COLO829 (cell line): ENCODE results near the gene ZNF326.

Experiments used
- DNase-seq: peaks from one replicate; pipeline ENCODE4 v3.0.0; 2012; ENCODE audit warnings: low spot score

The ZNF326 gene, protein sequence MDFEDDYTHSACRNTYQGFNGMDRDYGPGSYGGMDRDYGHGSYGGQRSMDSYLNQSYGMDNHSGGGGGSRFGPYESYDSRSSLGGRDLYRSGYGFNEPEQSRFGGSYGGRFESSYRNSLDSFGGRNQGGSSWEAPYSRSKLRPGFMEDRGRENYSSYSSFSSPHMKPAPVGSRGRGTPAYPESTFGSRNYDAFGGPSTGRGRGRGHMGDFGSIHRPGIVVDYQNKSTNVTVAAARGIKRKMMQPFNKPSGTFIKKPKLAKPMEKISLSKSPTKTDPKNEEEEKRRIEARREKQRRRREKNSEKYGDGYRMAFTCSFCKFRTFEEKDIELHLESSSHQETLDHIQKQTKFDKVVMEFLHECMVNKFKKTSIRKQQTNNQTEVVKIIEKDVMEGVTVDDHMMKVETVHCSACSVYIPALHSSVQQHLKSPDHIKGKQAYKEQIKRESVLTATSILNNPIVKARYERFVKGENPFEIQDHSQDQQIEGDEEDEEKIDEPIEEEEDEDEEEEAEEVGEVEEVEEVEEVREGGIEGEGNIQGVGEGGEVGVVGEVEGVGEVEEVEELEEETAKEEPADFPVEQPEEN

DNA sequence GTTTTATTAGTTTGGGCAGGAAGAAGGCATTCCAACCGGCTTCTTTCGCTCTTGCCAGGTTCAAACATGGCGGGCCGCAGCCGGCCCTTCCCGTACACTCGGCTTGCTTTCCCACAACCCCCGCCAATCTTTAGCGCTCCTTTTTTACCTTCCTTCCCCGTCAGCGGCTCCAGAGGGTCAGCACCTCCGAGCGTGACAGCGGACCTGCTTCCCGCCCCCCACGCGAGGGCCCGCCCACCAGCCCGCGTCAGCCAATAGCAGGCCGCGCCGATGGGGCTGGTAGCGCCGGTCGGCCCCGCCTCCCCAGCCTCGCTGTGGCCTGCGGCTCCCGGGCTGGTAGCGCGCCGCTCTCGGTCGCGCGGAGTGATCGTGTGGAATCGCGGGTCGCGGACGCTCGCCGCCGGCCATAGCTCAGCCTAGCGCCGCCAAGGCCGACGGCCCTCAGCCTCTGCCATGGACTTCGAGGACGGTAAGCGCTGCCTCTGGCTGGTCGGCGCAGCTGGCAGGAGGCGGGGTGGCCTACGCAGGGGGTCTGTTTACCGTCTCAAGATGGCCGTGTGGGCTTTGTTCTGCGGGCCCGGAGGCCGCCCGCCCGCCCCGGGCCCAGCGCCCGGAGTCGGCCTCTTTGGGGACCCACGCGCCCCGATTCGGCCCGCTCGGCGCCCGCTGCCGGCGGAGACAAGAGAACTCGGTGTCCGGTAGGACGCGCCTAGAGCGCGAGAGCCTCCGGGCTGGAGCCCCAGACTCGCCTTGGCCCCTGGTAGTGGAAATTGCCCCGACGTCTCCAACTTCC is at the start of gene ZNF326:
Gene ZNF326 (plus strand): TSS at position 306 of the 793 bp plus-strand sequence. CDS start 148 bp downstream, at position 454.
- DNase-seq, result peak; percentile 79

DNA sequence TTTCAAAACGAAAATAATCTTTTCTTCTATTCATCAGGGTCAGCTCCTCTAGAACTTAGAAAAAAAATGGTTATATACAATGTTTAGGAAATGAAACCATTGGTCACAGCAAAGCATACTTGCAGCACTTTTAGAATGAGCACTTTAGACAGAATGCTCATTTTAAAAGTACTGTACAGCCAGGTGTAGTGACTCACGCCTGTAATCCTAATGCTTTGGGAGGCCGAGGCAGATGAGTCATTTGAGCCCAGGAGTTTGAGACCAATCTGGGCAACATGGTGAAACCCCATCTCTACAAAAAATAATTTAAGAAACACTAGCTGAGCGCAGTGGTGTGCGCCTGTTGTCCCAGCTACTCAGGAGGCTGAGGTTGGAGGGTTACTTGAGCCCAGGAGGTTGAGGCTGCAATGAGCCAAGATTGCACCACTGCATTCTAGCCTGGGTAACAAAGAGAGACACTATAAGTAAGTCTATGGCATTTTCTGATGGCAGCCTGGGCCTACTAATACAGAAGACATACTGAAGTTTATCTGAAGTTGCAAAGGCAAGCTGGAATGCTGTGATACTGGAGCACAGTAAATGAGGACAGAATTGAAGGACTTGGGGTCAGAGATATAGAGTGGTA is 48.9 kb upstream of the ZNF326 start:
- DNase-seq, result no peak

DNA sequence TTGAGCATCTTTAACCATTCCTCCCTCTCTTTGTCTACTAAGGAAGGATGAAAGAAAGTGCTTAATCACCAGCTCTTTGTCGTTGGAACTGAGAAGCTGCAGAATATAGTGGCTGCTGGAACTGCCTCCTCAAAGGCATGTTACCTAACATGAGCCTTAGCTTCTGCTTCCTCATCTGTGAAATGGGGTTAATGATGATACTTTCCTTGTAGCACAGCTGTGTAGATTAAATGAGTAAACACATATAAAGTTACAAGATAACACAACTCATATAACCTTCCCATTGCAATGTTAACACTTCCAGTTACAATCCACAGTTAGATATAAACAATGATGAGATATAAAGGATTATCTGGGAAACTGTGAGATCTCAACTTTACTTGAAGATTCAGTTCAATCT is 48.4 kb upstream of the ZNF326 start:
- DNase-seq, result no peak

DNA sequence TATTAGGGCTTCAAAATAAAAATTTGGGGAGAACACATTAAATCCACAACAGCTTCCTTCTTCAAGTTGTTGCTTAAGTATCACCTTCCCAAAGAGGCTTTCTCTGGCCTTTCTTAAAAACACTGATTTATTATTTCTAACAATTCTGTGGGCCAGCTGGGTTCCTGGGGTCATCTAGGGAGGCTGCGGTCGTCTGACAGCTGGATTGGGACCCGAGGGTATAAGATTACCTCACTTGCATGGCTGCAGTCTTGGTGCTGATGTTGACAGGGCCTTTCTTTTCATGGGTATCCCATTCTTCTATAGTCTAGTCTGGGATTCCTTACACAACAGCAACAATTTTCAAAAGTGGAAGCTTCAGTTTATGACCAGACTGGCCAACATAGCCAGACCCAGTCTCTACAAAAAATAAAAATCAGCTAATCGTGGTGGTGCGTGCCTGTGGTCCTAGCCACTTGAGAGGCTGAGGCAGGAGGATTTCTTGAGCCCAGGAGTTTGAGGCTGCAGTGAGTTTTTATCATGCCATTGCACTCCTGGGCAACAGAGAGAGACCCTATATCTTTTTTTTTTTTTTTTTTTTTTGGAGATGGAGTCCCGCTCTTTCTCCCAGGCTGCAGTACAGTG is 46.1 kb upstream of the ZNF326 start:
- DNase-seq, result no peak

DNA sequence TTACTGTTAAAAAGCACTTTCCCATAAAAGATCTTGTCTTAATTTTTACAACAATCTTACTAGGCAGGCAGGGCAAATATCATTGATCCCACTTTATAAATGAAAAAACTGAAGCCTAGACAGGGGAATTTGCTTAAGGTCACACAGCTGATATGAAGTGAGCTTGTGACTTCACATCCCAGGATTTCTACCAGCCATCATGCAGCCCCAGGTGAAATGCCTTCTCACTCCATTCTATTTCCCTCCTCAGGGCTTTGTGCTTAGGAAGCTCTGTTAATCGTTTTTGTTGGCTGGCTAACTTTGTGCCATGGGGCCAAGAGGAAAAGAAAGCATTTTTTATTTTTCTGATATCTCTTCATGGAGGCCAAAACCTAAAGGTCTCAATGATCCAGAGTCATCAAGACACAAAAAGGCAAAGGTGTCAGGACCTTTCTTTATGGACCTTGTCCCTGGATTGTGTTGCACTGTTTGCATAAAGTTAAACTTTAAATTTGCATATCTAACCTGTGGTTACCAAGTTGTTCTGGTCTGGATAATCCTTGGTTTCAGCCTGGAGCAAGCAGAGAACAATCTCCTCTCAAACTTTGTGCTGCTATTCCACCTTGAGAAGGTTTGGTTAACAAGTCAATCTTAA is 44.8 kb upstream of the ZNF326 start:
- no peak for DNase-seq

DNA sequence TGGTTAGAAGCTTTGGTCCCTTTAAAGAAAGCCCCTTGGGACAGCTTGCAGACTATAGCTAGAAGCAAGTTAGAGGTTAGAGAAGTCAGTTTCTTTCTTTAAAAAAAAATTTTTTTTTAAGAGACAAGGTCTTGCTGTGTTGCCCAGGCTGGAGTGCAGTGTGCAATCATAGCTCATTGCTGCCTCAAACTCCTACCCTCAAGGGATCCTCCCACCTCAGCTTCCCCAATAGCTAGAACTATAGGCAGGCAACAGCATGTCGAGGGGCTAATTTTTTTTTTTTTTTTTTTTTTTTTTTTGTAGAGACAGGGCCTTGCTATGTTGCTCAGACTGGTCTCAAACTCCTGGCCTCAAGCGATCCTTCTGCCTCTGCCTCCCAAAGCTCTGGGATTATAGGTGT is 44.2 kb upstream of the ZNF326 start:
- no peak for DNase-seq

DNA sequence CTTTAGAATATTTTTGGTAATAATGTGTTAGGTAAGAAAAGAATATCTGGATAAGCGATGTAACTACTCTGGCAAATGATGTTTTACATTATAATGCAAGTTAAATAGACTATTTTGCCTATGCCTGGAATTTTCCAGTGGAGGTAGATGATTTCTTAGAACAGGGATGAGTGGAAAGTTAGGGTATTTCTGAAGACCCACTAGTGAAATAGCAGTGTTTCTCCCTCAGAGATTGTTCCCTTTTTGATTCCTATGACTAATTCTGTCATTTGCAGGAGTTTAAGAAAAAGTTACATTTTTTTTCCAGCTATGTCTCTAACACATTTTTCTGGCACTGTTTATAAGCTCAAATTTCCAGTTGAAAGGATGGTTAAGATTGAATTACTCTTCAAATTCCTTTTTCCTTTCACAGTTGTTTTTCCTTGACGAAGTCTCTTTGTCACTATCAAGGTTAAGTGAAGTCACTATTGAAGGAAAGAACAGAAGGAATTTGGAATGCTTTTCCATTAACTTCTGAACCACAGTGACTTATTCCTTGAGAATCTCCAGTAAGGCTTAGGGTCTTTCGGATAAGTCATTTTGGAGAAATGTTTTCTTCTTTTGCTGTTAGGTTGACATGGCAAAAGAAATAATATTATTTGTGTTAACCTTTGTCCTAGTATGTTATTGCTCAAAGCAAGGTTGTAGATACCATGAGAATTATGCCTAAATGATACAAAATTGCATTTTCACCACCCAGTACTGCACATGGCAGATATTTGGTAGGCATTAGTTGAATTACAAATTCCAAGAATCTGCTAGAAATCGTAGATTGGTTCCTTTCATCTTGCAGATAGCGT is 42.9 kb upstream of the ZNF326 start:
- DNase-seq, result no peak

DNA sequence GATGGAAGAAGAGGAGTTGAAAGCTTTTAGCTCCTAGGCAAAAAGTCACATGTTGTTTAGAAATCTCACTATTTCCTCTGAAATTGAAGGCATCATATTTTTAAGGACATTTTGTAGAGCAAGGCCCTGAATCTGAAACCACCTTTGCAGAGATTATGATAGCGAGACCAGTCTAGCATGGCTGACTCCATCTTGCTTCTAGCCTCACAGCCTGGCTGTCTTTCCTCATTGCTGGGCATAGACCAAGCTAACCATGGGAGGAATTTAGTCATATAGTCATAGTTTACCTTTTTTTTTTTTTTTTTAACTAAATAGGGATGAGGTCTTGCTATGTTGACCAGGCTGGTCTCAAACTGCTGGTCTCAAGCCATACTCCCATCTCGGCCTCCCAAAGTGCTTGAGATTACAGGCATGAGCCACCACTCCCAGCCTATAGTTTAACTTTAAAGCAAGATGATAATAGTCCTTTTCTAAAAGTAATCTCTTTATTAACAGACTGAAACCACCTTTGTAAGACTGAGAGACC is 42.2 kb upstream of the ZNF326 start:
- DNase-seq, result no peak

DNA sequence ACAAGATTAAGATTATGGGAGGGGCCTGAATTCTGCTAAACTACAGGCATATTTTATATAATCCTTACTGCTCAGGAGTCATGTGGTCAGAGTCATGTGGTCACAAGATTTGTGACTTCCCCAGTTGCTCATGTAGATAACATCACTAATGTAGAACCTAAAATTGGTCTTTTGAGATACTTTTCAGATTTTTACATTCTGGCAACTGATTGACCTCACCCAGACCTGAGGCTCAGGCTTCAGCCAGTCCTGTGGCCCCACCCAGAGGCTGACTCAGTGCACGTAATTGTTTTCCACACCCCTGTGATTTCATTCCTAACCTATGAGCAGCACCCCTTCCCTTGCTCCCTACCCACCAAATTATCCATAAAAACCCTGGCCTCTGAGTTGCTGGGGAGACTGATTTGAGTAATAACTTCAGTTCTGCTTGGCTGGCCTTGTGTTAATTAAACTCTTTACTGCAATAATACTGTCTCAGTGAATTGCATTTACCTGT is 41.7 kb upstream of the ZNF326 start:
- DNase-seq, result no peak

DNA sequence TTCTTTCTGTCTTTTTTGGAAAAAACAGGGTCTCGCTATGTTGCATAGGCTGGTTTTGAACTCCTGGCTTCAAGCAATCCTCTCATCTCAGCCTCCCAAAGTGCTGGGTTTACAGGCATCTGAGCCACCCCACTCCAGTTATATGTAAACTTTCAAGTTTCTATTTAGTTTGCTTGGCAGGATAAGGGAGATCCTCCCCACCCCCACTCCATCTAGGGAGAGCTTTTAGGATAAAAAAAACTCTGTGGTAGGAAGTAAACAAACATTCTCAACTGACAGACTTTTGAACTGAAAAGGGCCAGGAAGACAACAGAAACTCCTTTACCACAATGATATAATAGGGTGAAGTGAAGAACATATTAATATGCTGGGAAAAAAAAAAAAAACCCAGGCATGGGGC is 41.0 kb upstream of the ZNF326 start:
- DNase-seq, result no peak

DNA sequence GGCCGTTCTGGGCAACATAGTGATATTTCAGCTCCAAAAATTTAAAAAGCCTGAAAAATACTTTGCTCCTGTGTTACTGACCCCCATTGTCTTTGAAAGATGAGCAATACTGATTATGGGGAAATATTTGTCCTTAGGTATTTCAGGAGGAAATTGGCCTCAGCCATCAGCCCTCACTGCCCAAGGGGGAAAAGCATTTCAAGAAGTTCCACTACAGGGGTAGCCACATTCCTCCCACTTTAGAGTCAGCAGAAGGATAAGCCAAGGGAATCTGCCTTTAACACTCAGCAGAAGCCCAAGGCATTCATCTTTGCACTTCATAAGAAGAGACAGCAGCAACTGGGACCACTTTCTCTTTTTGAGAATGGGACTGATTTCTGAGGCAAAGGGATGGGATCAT is 40.5 kb upstream of the ZNF326 start:
- DNase-seq, result no peak

DNA sequence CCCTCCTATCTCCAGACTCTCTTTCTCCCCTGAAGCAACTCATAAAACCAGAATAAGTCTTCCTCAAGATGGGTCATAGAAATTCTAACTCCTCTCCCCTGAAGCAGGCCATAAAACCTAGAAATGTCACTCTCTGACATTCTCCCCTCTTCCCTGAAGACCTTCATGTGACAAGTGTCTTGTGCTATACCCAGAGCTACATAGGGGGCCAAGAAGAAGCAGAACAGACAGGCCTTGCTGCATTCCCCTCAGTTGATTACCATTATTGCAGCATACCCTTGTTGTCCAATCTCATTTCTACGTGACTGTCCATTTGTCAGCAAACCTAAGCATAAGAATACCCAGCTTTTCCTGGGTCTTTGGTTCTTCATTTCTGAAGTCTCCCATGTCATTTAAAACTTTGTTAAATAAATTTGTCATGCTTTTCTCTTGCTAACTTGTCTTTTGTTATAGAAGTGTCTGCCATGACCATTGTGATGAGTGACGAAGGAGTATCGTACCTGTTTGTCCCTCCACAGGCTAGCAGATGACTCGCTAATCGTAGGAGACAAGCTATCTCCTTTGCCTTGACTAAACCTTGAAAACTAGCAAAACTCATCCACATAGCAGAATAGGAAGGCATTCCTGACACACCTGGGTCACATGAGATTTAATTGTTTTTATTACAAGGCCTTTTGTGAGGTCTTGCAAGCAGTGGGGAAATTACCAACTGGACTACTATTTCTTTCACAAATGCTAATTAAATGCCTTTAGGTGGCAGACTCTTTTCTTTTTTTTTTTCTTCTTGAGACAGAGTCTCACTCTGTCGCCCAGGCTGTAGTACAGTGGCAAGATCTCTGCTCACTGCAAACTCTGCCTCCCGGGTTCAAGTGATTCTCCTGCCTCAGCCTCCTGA is 39.4 kb upstream of the ZNF326 start:
- no peak for DNase-seq

DNA sequence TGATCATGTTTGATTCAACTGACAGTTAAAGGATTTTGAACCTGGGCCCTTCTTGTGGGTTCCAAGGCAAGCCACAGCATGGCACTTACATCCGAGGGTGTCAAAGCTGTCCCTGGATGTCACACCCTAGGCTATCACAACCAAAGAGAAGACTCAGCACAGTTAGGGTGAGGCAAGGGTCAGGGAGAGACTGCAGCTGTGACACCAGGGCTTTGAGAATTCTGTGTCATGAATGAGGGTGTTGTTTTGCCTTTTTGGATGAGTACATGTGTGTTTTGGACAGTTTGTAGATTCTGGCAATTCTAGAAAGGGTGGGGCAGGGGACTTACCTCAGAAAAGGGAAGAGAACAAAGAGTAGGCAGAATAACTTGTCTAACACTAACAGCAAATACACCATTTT is 37.8 kb upstream of the ZNF326 start:
- DNase-seq, result no peak

DNA sequence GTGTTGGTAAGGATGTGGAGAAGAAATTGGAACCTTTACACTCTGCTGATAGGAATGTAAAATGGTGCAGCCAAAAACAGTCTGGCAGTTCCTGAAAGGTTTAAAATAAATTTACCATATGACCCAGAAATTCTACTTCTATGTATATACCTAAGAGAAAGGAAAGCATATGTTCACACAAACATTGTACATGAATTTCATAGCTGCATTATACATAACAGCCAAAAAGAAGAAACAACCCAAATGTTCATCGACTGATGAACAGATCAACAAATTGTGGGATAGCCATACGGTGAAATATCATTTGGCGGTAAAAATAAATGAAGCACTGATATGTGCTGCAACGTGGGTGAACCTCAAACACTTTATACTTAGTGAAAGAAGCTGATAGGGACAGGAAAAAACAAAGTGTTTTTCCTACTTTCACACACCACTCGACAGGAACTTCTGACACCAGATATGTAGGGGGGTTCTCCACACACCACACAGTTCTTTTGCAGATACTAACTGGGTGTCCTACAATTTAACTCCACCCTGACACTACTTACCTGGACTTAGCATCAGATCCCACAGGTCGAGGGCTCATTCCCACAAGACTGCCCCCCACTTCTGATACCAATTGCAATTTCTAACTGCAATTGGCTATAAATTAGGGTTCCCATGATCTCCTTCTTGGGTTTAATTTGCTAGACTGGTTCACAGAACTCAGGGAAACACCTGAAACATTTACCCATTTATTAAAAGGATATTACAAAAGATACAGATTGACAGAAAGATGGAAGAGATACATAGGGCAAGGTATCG is 35.9 kb upstream of the ZNF326 start:
- DNase-seq, result no peak

DNA sequence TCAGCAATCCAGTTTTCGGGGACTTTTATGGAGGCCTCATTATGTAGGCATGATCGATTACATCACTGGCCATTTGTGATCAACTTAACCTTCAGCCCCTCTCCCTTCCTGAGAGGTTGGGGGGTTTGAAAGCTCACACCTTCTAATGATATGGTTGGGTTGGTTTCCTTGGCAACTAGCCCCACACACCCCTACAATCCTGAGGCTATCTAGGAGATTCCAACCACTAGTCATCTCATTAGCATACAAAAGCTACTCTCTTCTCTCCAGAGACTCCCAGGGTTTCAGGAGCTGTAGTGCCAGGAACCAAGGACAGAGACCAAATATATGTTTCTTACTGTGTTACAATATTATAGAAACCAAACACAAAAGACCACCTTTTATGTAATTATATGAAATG is 35.2 kb upstream of the ZNF326 start:
- no peak for DNase-seq

DNA sequence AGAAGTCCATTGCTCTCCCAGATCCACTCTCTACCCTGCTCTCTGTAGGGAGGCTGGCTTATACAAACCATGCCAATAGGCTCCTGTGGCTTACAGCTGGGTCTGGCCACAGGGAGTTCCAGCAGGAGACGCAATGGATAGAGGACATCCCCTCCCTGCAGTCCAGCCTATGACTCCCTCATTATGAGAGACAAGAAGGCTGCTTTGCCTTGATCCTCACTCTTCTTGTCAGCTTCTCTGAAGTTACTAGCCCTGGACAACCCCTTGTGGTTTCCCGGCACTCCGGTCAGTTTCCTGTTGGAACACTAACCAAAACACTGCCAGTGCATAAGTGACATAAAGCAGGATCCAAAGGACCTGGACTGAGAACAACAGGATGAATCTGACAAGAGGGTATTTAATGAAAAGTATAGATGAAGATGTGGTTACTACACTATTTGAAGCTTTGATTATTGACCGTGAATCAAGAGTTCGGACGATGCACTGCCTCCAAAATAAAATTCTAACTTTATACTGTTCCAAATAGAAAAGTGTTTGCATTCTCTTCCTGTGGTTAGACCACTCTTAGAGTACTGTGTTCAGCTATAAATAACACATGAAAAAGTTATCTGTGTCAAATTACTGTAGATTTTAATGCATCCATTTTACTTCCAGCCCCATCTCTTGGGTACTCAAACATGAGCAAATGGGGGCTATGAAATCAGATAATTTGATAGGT is 32.7 kb upstream of the ZNF326 start:
- no peak for DNase-seq

DNA sequence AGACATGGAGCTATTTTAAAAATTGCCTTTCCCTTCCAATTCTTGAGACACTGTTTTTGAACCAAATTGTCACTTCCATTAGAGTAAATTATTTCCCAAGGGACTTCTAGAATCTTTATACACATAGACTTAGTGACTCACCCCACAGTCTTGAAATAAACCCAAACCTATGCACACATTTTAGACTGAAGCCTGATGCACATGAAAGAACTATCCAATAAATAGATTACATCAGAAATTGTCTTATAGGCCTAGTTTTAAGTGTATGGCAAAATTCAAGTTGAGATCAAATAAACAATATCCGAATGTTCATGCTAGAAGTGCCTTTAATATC is 32.2 kb upstream of the ZNF326 start:
- DNase-seq, result no peak
